Caco-2 (cell line): ENCODE data around the gene GLMN. TPM values are rescaled to one million over a fixed set of nuclear protein-coding genes. Genes with fewer than 3 reads are reported as not detected.

Experiments used
- BruUV-seq: library from RNA; stranded (reverse); fragments of 400-500 nt; replicated peaks from 2 replicates; lab custom pipeline; 2021; lab: Mats Ljungman, UMichigan
- CTCF ChIA-PET: fragments of 300-600 bp; sonication (Branson Sonifier 250); formaldehyde crosslinking; loops from one replicate; lab custom pipeline; 2022; ENCODE audit warnings: antibody characterized with exemption; lab: Charles Lee
- POLR2A ChIA-PET: fragments of 300-600 bp; sonication (Branson Sonifier 250); formaldehyde crosslinking; loops from one replicate; lab custom pipeline; 2022; ENCODE audit warnings: antibody characterized with exemption; lab: Charles Lee
- DNase-seq, 2 experiments: peaks; one replicate each; pipeline versions ENCODE4 v3.0.0 to v3.0.0-alpha.2; 2020 to 2022
- H3K27me3 ChIP-seq: replicated peaks from 2 replicates; pipeline ENCODE4 v1.6.0; 2011; ENCODE audit warnings: low read length; ENCODE audit not compliant: control insufficient read depth, insufficient read depth
- H3K36me3 ChIP-seq: 2 replicates; pipeline ENCODE4 v1.5.1; 2011; ENCODE audit warnings: low read length; ENCODE audit not compliant: control insufficient read depth, insufficient read depth
- H3K4me1 ChIP-seq: fragments of 250-450 bp; sonication (Bioruptor Pico); 2 replicates; pipeline ENCODE4 v1.5.1; 2020; ENCODE audit warnings: mild to moderate bottlenecking
- H3K4me3 ChIP-seq: 2 replicates; pipeline ENCODE4 v1.5.1; 2011; ENCODE audit warnings: low read depth, mild to moderate bottlenecking, control low read depth, low read length
- H3K9me3 ChIP-seq: fragments of 250-450 bp; sonication (Bioruptor Pico); 2 replicates; pipeline ENCODE4 v1.5.1; 2020; ENCODE audit warnings: mild to moderate bottlenecking, moderate library complexity
- H3K27ac Mint-ChIP-seq: one replicate; pipeline ENCODE4 v1.8.0; 2022; ENCODE audit warnings: mixed read lengths; ENCODE audit not compliant: unreplicated experiment
- H3K27me3 Mint-ChIP-seq: one replicate; pipeline ENCODE4 v1.8.0; 2022; ENCODE audit warnings: mixed read lengths; ENCODE audit not compliant: insufficient read depth, unreplicated experiment
- H3K36me3 Mint-ChIP-seq: one replicate; pipeline ENCODE4 v1.8.0; 2022; ENCODE audit warnings: mild to moderate bottlenecking, mixed read lengths; ENCODE audit not compliant: insufficient read depth, unreplicated experiment
- H3K4me1 Mint-ChIP-seq: one replicate; pipeline ENCODE4 v1.8.0; 2022; ENCODE audit warnings: low read depth, mixed read lengths; ENCODE audit not compliant: unreplicated experiment
- H3K4me3 Mint-ChIP-seq: one replicate; pipeline ENCODE4 v1.8.0; 2022; ENCODE audit warnings: mild to moderate bottlenecking, moderate library complexity, mixed read lengths; ENCODE audit not compliant: unreplicated experiment
- H3K9me3 Mint-ChIP-seq: one replicate; pipeline ENCODE4 v1.8.0; 2022; ENCODE audit warnings: mixed read lengths; ENCODE audit not compliant: unreplicated experiment
- CTCF ChIP-seq, 2 experiments: fragments of 200-600 bp in 1 of 2; IDR thresholded peaks; 1 replicate in 1 of 2; 2 replicates in 1 of 2; pipeline versions ENCODE4 v1.5.1 to v1.8.0; 2011 to 2022; ENCODE audit warnings: antibody characterized with exemption in 1 of 2, control low read depth in 1 of 2, inconsistent platforms in 1 of 2, low read depth in 1 of 2, low read length in 1 of 2, mild to moderate bottlenecking in 1 of 2, moderate library complexity in 1 of 2; ENCODE audit not compliant: insufficient read depth in 1 of 2, severe bottlenecking in 1 of 2, unreplicated experiment in 1 of 2
- intact Hi-C: fragments of 100-400 bp; cut with micrococcal nuclease; formaldehyde crosslinking; loops from one replicate; pipeline ENCODE4 v1.10.0; 2022; ENCODE audit not compliant: unreplicated experiment
- total RNA-seq: library from RNA; stranded (reverse); gene quantifications from 2 replicates; pipeline ENCODE4 v1.2.3, GENCODE V29; 2022

Gene GLMN
- total RNA-seq, 1 experiment from 2014 or later = 12.9 TPM

- peak in 1 of 2 experiments; percentile 51 for TF ChIP-seq CTCF (IDR thresholded peaks at IDR 0.05; ENCODE audit: insufficient read depth in 1 of 2, low read depth in 1 of 2, low read length in 1 of 2, severe bottlenecking in 1 of 2, unreplicated experiment in 1 of 2)
- H3K27ac Mint-ChIP-seq = no peak overlapping the region
These were observed 11.4 kb upstream of the GLMN start for GRCh38 chr1:92310185-92310597.

DNA sequence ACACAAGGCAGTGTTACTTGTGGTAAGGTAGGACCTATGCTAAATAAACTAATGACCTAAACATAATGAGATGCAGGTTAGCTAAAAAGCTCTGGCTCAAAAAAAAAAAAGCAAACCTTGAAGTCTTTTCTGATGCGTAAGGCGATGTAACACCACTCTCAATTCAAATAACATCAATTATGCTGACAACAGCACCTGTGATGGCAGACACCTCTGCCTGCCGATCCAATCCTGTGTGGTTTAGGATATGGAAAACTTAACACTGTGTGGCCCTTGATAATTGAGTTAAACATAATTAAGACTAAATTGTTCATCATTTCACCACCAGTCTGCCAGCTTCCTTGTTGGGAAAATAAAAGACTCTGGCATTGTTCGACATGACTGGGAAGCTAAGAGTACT, 9.2 kb upstream of the GLMN start:
- no peak for DNase-seq
- H3K36me3 Mint-ChIP-seq = peaks cover 7% of the 10 kb centered on the region
- H3K4me3 Mint-ChIP-seq = no peak overlapping the region
- Histone ChIP-seq H3K36me3 (no peaks in the 10 kb centered on the region), H3K9me3 (no peaks in the 10 kb centered on the region), H3K27me3 (no peaks in the 10 kb centered on the region), H3K4me3 (no peak overlapping the region), H3K4me1 (no peaks in the 10 kb centered on the region)
- H3K27ac Mint-ChIP-seq = no peak overlapping the region
- H3K9me3 Mint-ChIP-seq = no peaks in the 10 kb centered on the region
- H3K4me1 Mint-ChIP-seq = no peaks in the 10 kb centered on the region
- intact Hi-C loops = no loop called here
- ChIA-PET CTCF (no interaction called here), POLR2A (no interaction called here)
- BruUV-seq = no TSS peak
- TF ChIP-seq CTCF (IDR thresholded peaks at IDR 0.05; ENCODE audit: insufficient read depth in 1 of 2, low read depth in 1 of 2, low read length in 1 of 2, severe bottlenecking in 1 of 2, unreplicated experiment in 1 of 2) = no peak
- H3K27me3 Mint-ChIP-seq = no peaks in the 10 kb centered on the region

More at GRCh38 chr1:92310185-92310597, 11.4 kb upstream of the GLMN start:
- BruUV-seq = no TSS peak
- Mint-ChIP-seq H3K36me3 (no peaks in the 10 kb centered on the region), H3K4me3 (no peak overlapping the region), H3K27me3 (no peaks in the 10 kb centered on the region), H3K9me3 (no peaks in the 10 kb centered on the region), H3K4me1 (no peaks in the 10 kb centered on the region)
- Histone ChIP-seq H3K9me3 (no peaks in the 10 kb centered on the region), H3K36me3 (no peaks in the 10 kb centered on the region), H3K4me1 (no peaks in the 10 kb centered on the region), H3K27me3 (no peaks in the 10 kb centered on the region), H3K4me3 (no peak overlapping the region)
- ChIA-PET POLR2A (interaction anchor here (0.5 kb wide), 1 partner anchor 137 kb away, joined by 10 read pairs; no protein-coding TSS in a partner anchor), CTCF (interaction anchor here (0.6 to 0.8 kb wide), 3 partner anchors 168 to 508 kb away, joined by 3 to 4 read pairs (median 3); no protein-coding TSS in a partner anchor)
- intact Hi-C loops = loop anchor here (1.0 to 10.0 kb wide), 3 partner anchors 175 to 313 kb away; partner anchors contain the start of gene GFI1
- no peak for DNase-seq

GRCh38 chr1:92306020-92306419, 7.2 kb upstream of the GLMN start:
- no peaks in the 10 kb centered on the region for H3K9me3 Mint-ChIP-seq
- no peaks in the 10 kb centered on the region for H3K9me3 ChIP-seq
- no peak overlapping the region for H3K4me3 ChIP-seq
- H3K4me1 Mint-ChIP-seq = no peaks in the 10 kb centered on the region
- DNase-seq = no peak
- H3K4me1 ChIP-seq = no peaks in the 10 kb centered on the region
- BruUV-seq = no TSS peak
- H3K36me3 ChIP-seq = no peaks in the 10 kb centered on the region
- no peaks in the 10 kb centered on the region for H3K27me3 ChIP-seq
- H3K27ac Mint-ChIP-seq = no peak overlapping the region
- intact Hi-C loops = no loop called here
- peaks cover 7% of the 10 kb centered on the region for H3K36me3 Mint-ChIP-seq
- TF ChIP-seq CTCF (IDR thresholded peaks at IDR 0.05; ENCODE audit: insufficient read depth in 1 of 2, low read depth in 1 of 2, low read length in 1 of 2, severe bottlenecking in 1 of 2, unreplicated experiment in 1 of 2) = no peak
- ChIA-PET POLR2A (no interaction called here), CTCF (no interaction called here)
- H3K27me3 Mint-ChIP-seq = no peaks in the 10 kb centered on the region
- no peak overlapping the region for H3K4me3 Mint-ChIP-seq
